Measurements from ENCODE around the gene NLGN1. TPM values are rescaled to one million over a fixed set of nuclear protein-coding genes. Genes with fewer than 3 reads are reported as not detected.
"Not testable (repeated sequence)": the region's sequence is repeated elsewhere in the genome, so short reads cannot be mapped to it uniquely, and the experiment has no call there.

The NLGN1 gene
- total and polyA plus RNA-seq, 2 experiments from 2014 or later: 5.1 to 11.2 TPM

- peak; percentile 48 for DNase-seq (ENCODE audit: low spot score)
- Histone ChIP-seq H3K9me2 (replicated peaks; ENCODE audit: insufficient read depth) (no peaks in the 10 kb centered on the region), H2AFZ (no peak overlapping the region), H3K9me3 (ENCODE audit: low read depth) (no peaks in the 10 kb centered on the region), H4K20me1 (ENCODE audit: insufficient read depth, poor library complexity, severe bottlenecking) (no peaks in the 10 kb centered on the region), H3K4me2 (no peak overlapping the region), H3K4me1 (ENCODE audit: insufficient read depth) (no peaks in the 10 kb centered on the region), H3K79me2 (no peaks in the 10 kb centered on the region), H3K27ac (no peak overlapping the region), H3K4me3 (no peak overlapping the region), H3K36me3 (replicated peaks; ENCODE audit: insufficient read depth, low read depth) (no peaks in the 10 kb centered on the region), H3K27me3 (no peaks in the 10 kb centered on the region)
- TF ChIP-seq, protein P1, sequence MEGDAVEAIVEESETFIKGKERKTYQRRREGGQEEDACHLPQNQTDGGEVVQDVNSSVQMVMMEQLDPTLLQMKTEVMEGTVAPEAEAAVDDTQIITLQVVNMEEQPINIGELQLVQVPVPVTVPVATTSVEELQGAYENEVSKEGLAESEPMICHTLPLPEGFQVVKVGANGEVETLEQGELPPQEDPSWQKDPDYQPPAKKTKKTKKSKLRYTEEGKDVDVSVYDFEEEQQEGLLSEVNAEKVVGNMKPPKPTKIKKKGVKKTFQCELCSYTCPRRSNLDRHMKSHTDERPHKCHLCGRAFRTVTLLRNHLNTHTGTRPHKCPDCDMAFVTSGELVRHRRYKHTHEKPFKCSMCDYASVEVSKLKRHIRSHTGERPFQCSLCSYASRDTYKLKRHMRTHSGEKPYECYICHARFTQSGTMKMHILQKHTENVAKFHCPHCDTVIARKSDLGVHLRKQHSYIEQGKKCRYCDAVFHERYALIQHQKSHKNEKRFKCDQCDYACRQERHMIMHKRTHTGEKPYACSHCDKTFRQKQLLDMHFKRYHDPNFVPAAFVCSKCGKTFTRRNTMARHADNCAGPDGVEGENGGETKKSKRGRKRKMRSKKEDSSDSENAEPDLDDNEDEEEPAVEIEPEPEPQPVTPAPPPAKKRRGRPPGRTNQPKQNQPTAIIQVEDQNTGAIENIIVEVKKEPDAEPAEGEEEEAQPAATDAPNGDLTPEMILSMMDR (IDR thresholded peaks at IDR 0.05; ENCODE audit: poor library complexity): peak; percentile 47
- no peak for TF ChIP-seq EZH2phosphoT487 (IDR thresholded peaks at IDR 0.05; ENCODE audit: low read depth, severe bottlenecking, unreplicated experiment)
- TF ChIP-seq EZH2 (IDR thresholded peaks at IDR 0.05; ENCODE audit: borderline replicate concordance): no peak
- 53% methylated on average over 8 of the region's 8 CpGs for WGBS (ENCODE audit: low lambda C conversion rate, missing lambda C conversion rate)
Observed at GRCh38 chr3:173529062-173529711, 131.6 kb downstream of the NLGN1 start.

- TF ChIP-seq EZH2phosphoT487 (IDR thresholded peaks at IDR 0.05; ENCODE audit: low read depth, severe bottlenecking, unreplicated experiment) (no peak), EZH2 (IDR thresholded peaks at IDR 0.05; ENCODE audit: borderline replicate concordance) (no peak)
- TF ChIP-seq, protein P1 (IDR thresholded peaks at IDR 0.05; ENCODE audit: poor library complexity): no peak
Observed at GRCh38 chr3:173531602-173532001, 134.1 kb downstream of the NLGN1 start.

DNA sequence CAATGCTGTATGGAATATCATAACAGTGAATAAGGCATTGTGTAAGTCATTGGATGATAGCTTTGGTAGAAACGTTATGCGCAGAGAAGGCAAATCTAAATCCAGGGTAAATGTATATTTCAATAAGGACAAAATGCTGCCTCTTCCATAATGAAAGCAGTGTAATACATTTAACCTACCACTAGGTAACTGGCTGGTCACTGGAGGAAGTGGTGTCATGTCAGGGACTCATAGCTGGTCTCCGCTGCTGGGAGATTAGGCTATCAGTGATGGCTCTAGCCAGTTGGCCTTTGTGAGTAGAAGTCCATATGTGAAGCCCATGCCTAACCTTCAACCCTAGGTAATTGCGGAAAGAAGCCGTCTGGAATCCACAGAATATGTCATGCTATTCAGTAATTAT, 140.9 kb downstream of the NLGN1 start:
- Histone ChIP-seq H3K36me3 (replicated peaks; ENCODE audit: insufficient read depth, low read depth) (no peaks in the 10 kb centered on the region), H3K27ac (no peak overlapping the region), H3K9me3 (ENCODE audit: low read depth) (no peaks in the 10 kb centered on the region), H3K27me3 (no peaks in the 10 kb centered on the region), H3K4me3 (no peak overlapping the region), H4K20me1 (ENCODE audit: insufficient read depth, poor library complexity, severe bottlenecking) (no peaks in the 10 kb centered on the region), H3K79me2 (no peaks in the 10 kb centered on the region), H2AFZ (no peak overlapping the region), H3K4me2 (no peak overlapping the region), H3K9me2 (replicated peaks; ENCODE audit: insufficient read depth) (no peaks in the 10 kb centered on the region), H3K4me1 (ENCODE audit: insufficient read depth) (no peaks in the 10 kb centered on the region)
- over 99% methylated on average over 5 of the region's 5 CpGs for WGBS (ENCODE audit: low lambda C conversion rate, missing lambda C conversion rate)
- DNase-seq (ENCODE audit: low spot score): no peak
- TF ChIP-seq EZH2 (IDR thresholded peaks at IDR 0.05; ENCODE audit: borderline replicate concordance) (no peak), EZH2phosphoT487 (IDR thresholded peaks at IDR 0.05; ENCODE audit: low read depth, severe bottlenecking, unreplicated experiment) (no peak)
- TF ChIP-seq, protein P1 (IDR thresholded peaks at IDR 0.05; ENCODE audit: poor library complexity): no peak

More at GRCh38 chr3:173531602-173532001, 134.1 kb downstream of the NLGN1 start:
- Histone ChIP-seq H3K27ac (no peak overlapping the region), H3K79me2 (no peaks in the 10 kb centered on the region), H4K20me1 (ENCODE audit: insufficient read depth, poor library complexity, severe bottlenecking) (no peaks in the 10 kb centered on the region), H2AFZ (no peak overlapping the region), H3K27me3 (no peaks in the 10 kb centered on the region), H3K9me2 (replicated peaks; ENCODE audit: insufficient read depth) (no peaks in the 10 kb centered on the region), H3K36me3 (replicated peaks; ENCODE audit: insufficient read depth, low read depth) (no peaks in the 10 kb centered on the region), H3K4me1 (ENCODE audit: insufficient read depth) (no peaks in the 10 kb centered on the region), H3K9me3 (ENCODE audit: low read depth) (no peaks in the 10 kb centered on the region), H3K4me3 (no peak overlapping the region), H3K4me2 (no peak overlapping the region)
- no peak for DNase-seq (ENCODE audit: low spot score)
- WGBS (ENCODE audit: low lambda C conversion rate, missing lambda C conversion rate): 54% methylated on average over 1 of the region's 1 CpG

- H3K9me2 ChIP-seq (replicated peaks; ENCODE audit: insufficient read depth); DNase-seq (ENCODE audit: low spot score); H3K27ac ChIP-seq; H3K79me2 ChIP-seq; H3K27me3 ChIP-seq; H4K20me1 ChIP-seq (ENCODE audit: insufficient read depth, poor library complexity, severe bottlenecking); H3K36me3 ChIP-seq (replicated peaks; ENCODE audit: insufficient read depth, low read depth); H3K9me3 ChIP-seq (ENCODE audit: low read depth); H3K4me1 ChIP-seq (ENCODE audit: insufficient read depth); H3K4me3 ChIP-seq; H3K4me2 ChIP-seq; H2AFZ ChIP-seq: not testable (repeated sequence)
- WGBS (ENCODE audit: low lambda C conversion rate, missing lambda C conversion rate): 89% methylated on average over 2 of the region's 2 CpGs
Observed at GRCh38 chr3:173545590-173545989, 148.0 kb downstream of the NLGN1 start.

Measured in hepatocyte (in vitro differentiated cells).